DMS53 treated with DMSO at 0.1 percent for 48 hours (cell line): Measurements from ENCODE around the gene PPP1R3C.

Experiments
- DNase-seq: peaks from one replicate; lab custom pipeline; 2025; ENCODE audit not compliant: unreplicated experiment; lab: John Stamatoyannopoulos, UW

The PPP1R3C gene

GRCh38 chr10:91629715-91630549 is 2.9 kb downstream of the PPP1R3C start:
- DNase-seq: no peak

- no peak for DNase-seq
Observed at GRCh38 chr10:91628383-91628782, 4.5 kb downstream of the PPP1R3C start.

- no peak for DNase-seq
Observed at GRCh38 chr10:91627344-91628102, 5.3 kb downstream of the PPP1R3C start.

GRCh38 chr10:91626936-91627335 is 5.9 kb downstream of the PPP1R3C start:
- DNase-seq: no peak

- DNase-seq: no peak
Observed at GRCh38 chr10:91624633-91625032, 8.2 kb downstream of the PPP1R3C start.

- DNase-seq: no peak
Observed at GRCh38 chr10:91622601-91623000, 10.3 kb downstream of the PPP1R3C start.

GRCh38 chr10:91621483-91622113 is 11.3 kb downstream of the PPP1R3C start:
- DNase-seq: no peak

- DNase-seq: no peak
Observed at GRCh38 chr10:91617072-91617609, 15.7 kb downstream of the PPP1R3C start.

- DNase-seq: no peak
Observed at GRCh38 chr10:91616137-91616536, 16.7 kb downstream of the PPP1R3C start.

GRCh38 chr10:91614225-91614624 is 18.6 kb downstream of the PPP1R3C start:
- DNase-seq: no peak

- no peak for DNase-seq
Observed at GRCh38 chr10:91613411-91614187, 19.3 kb downstream of the PPP1R3C start.

GRCh38 chr10:91610919-91611318 is 22.0 kb downstream of the PPP1R3C start:
- no peak for DNase-seq

- no peak for DNase-seq
Observed at GRCh38 chr10:91610444-91610843, 22.4 kb downstream of the PPP1R3C start.

- no peak for DNase-seq
Observed at GRCh38 chr10:91607646-91608403, 25.0 kb downstream of the PPP1R3C start.

- no peak for DNase-seq
Observed at GRCh38 chr10:91605968-91606367, 26.9 kb downstream of the PPP1R3C start.

- no peak for DNase-seq
Observed at GRCh38 chr10:91604553-91605534, 28.0 kb downstream of the PPP1R3C start.

- no peak for DNase-seq
Observed at GRCh38 chr10:91603931-91604331, 28.9 kb downstream of the PPP1R3C start.

- DNase-seq: no peak
Observed at GRCh38 chr10:91602868-91603568, 29.9 kb downstream of the PPP1R3C start.
